ENCODE data around the gene CDK12.

Gene CDK12

DNA sequence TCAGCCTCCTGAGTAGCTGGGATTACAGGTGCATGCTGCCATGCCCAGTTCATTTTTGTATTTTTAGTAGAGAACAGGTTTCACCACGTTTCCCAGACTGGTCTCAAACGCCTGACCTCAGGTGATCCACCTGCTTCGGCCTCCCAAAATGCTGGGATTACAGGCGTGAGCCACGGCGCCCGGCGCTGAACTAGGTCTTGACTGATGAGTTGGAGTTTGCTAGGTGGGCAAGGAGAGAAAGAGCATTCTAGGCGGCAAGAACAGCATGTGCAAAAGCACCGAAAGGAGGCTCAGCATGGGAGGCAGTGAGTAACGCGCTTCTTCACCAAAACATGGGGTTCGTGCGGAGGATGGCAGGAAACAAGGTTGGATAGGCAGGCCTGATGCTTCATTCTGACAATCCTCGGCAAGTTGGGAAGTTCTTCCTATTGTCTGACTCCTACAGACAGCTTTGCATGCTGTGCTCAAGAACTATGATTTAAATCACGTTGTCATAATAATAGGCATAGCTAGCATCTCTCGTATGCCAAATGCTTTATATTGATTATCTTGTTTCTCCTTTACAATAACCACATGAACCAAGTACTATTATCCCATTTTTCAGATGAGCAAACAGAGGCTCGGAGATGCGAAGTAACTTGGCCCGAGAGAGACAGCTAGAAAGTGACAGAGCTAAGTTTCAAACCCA, 119.9 kb downstream of the CDK12 start:
- DNase-seq (ENCODE audit: low read depth in 2 of 2), result no peak

DNA sequence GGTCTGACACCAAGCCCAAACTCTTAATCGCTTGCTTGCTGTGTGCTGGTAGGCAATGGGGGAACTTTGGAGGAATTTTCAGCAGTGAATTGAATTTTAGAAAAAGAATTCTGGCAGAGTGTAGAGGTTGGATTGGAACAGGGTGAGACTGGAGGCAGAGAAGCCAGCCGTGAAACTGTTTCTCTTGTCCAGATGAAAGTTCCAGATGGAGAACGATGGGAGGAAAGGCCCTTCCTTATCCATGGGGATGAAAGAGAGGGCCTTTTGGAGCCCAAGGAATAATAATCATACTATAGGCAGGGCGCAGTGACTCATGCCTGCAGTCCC, 120.4 kb downstream of the CDK12 start:
- no peak for DNase-seq (ENCODE audit: low read depth in 2 of 2)

- no peak for DNase-seq (ENCODE audit: low read depth in 2 of 2)
These were observed 121.4 kb downstream of the CDK12 start for GRCh38 chr17:39582658-39583057.
